Neural cell (in vitro differentiated cells): ENCODE measurements around the gene MAN2C1.
"Not testable (repeated sequence)": the region's sequence is repeated elsewhere in the genome, so short reads cannot be mapped to it uniquely, and the experiment has no call there.

Experiments
- EP300 ChIP-seq: fragments of 450-650 bp; conservative IDR thresholded peaks from 2 replicates; pipeline ENCODE4 v1.6.1; 2014; ENCODE audit warnings: antibody characterized with exemption, mild to moderate bottlenecking, moderate library complexity; ENCODE audit not compliant: poor library complexity, severe bottlenecking
- EZH2 ChIP-seq: fragments of 200-600, 300-800 bp; shearing (Covaris generic), sonication (generic); IDR thresholded peaks from 2 replicates; pipeline ENCODE4 v1.6.1; 2014; ENCODE audit warnings: antibody characterized with exemption, low read length, borderline replicate concordance, mild to moderate bottlenecking; ENCODE audit not compliant: insufficient read depth, poor library complexity, severe bottlenecking
- POLR2AphosphoS5 ChIP-seq: IDR thresholded peaks from 2 replicates; pipeline ENCODE4 v1.6.1; 2012
- REST ChIP-seq: IDR thresholded peaks from 2 replicates; pipeline ENCODE4 v1.6.1; 2012; ENCODE audit warnings: borderline replicate concordance
- SMC3 ChIP-seq: fragments of 450-650 bp; conservative IDR thresholded peaks from 2 replicates; pipeline ENCODE4 v1.6.1; 2014; ENCODE audit warnings: antibody characterized with exemption, mild to moderate bottlenecking, moderate library complexity; ENCODE audit not compliant: poor library complexity
- TAF1 ChIP-seq: IDR thresholded peaks from 2 replicates; pipeline ENCODE4 v1.6.1; 2012; ENCODE audit warnings: low read depth
- TF ChIP-seq, protein P1 (sequence below): fragments of 450-650 bp; IDR thresholded peaks from 2 replicates; pipeline ENCODE4 v1.5.1; 2014; ENCODE audit warnings: antibody characterized with exemption, mild to moderate bottlenecking, moderate library complexity; ENCODE audit not compliant: poor library complexity, severe bottlenecking

DNA sequence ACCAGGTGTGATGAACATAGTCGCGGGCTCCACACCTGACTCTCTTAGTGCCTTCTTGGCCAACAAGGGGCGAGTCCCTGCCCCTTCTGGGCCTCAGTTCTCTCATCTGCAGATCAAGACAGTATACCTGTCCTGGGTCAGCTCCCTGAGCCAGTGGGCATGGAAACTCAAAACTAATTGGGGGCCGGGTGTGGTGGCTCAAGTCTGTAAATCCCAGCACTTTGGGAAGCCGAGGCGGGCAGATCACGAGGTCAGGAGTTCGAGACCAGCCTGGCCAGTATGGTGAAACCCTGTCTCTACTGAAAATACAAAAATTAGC is 19.1 kb downstream of the MAN2C1 start:
- TF ChIP-seq, protein P1, sequence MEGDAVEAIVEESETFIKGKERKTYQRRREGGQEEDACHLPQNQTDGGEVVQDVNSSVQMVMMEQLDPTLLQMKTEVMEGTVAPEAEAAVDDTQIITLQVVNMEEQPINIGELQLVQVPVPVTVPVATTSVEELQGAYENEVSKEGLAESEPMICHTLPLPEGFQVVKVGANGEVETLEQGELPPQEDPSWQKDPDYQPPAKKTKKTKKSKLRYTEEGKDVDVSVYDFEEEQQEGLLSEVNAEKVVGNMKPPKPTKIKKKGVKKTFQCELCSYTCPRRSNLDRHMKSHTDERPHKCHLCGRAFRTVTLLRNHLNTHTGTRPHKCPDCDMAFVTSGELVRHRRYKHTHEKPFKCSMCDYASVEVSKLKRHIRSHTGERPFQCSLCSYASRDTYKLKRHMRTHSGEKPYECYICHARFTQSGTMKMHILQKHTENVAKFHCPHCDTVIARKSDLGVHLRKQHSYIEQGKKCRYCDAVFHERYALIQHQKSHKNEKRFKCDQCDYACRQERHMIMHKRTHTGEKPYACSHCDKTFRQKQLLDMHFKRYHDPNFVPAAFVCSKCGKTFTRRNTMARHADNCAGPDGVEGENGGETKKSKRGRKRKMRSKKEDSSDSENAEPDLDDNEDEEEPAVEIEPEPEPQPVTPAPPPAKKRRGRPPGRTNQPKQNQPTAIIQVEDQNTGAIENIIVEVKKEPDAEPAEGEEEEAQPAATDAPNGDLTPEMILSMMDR: not testable (repeated sequence)
- TF ChIP-seq EZH2, POLR2AphosphoS5, EP300, REST, SMC3, TAF1: not testable (repeated sequence)
